A549 (cell line): Measurements from ENCODE around the gene OR6K2.
"Not testable (repeated sequence)": the region's sequence is repeated elsewhere in the genome, so short reads cannot be mapped to it uniquely, and the experiment has no call there.

Experiments used
- BHLHE40 ChIP-seq: IDR thresholded peaks from 2 replicates; pipeline ENCODE4 v1.6.1; 2012; ENCODE audit warnings: low read depth, low read length, inconsistent platforms
- CHD2 ChIP-seq: fragments of 150-350 bp; IDR thresholded peaks from 2 replicates; pipeline ENCODE4 v1.6.1; 2014; ENCODE audit warnings: low read length; ENCODE audit not compliant: partially characterized antibody
- CTCF ChIP-seq: fragments of >200 bp; sonication (Bioruptor Twin); formaldehyde crosslinking; IDR thresholded peaks from 3 replicates; pipeline ENCODE4 v1.5.1; 2016
- HDAC2 ChIP-seq: fragments of 200-600 bp; sonication (generic); IDR thresholded peaks from 2 replicates; pipeline ENCODE4 v1.6.1; 2016
- KDM1A ChIP-seq: fragments of 200-600 bp; sonication (generic); IDR thresholded peaks from 2 replicates; pipeline ENCODE4 v1.6.1; 2016; ENCODE audit warnings: low read depth, mild to moderate bottlenecking
- MAX ChIP-seq: IDR thresholded peaks from 2 replicates; pipeline ENCODE4 v1.6.1; 2012
- MYC ChIP-seq: IDR thresholded peaks from 2 replicates; pipeline ENCODE4 v1.6.1; 2012; ENCODE audit warnings: mild to moderate bottlenecking, inconsistent platforms, low read length, improper control_type of control experiment, borderline replicate concordance
- NR3C1 ChIP-seq: fragments of >200 bp; sonication (Bioruptor Twin); formaldehyde crosslinking; IDR thresholded peaks from 3 replicates; pipeline ENCODE4 v1.6.1; 2017
- PBX3 ChIP-seq: IDR thresholded peaks from 2 replicates; pipeline ENCODE4 v1.6.1; 2012
- POLR2A ChIP-seq: IDR thresholded peaks from 2 replicates; pipeline ENCODE4 v1.6.1; 2012; ENCODE audit warnings: mild to moderate bottlenecking, low read length
- RCOR1 ChIP-seq: fragments of 150-350 bp; IDR thresholded peaks from 2 replicates; pipeline ENCODE4 v1.6.1; 2014; ENCODE audit warnings: antibody characterized with exemption, low read length, low read depth

- not testable (repeated sequence) for TF ChIP-seq CTCF, PBX3, POLR2A, KDM1A, CHD2, BHLHE40, MYC, MAX, HDAC2, RCOR1, NR3C1
Observed at GRCh38 chr1:158691149-158691548, 9.3 kb downstream of the OR6K2 start.
